Prostate gland (tissue), 1 donor: ENCODE data around the gene YWHAB.
"Not testable (repeated sequence)": the region's sequence is repeated elsewhere in the genome, so short reads cannot be mapped to it uniquely, and the experiment has no call there.

ENCODE experiments used
- POLR2A ChIP-seq: fragments of 450-650 bp; IDR thresholded peaks from one replicate; pipeline ENCODE4 v1.6.1; 2016; ENCODE audit warnings: antibody characterized with exemption, mild to moderate bottlenecking
- POLR2AphosphoS5 ChIP-seq: sonication (generic); formaldehyde crosslinking; IDR thresholded peaks from one replicate; pipeline ENCODE4 v1.6.1; 2017; ENCODE audit warnings: antibody characterized with exemption

DNA sequence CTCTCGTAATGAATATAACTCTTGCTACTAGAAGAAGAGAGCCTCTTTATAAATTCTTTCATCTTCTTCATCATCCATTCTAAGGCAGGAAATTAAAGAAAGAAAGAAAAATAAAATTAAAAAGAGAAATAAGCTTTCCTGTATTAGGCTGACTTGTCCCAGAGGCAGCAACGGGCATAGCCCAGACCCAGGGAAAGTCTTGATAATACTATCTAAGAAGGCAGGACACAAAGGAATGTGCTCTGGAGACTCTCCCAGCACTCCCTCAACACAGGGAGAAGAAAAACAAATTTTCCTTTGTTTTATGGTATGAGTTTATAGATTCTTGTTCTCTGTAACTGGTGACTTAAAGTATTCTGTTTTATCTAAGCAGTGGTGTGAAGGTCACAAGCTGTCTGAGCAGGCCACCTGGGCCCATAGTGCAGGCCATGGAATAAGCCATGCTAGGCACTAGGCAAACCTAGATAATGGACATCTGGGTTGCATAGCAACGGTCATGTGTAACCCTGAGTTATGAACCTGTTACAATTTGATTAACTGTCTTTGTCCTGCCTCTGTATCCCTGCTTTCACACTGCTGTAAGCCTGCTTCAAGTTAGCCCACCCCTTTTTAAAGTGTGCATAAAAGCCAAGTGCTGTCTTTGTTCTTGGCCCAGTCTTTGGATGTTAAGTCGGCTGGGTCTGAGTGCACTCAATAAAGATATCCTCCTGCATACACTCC is 22.0 kb upstream of the YWHAB start:
- not testable (repeated sequence) for TF ChIP-seq POLR2A, POLR2AphosphoS5
